CD4-positive, CD25-positive, alpha-beta regulatory T cell (primary cell): ENCODE data around the gene SVIL. TPM values are rescaled to one million over a fixed set of nuclear protein-coding genes. Genes with fewer than 3 reads are reported as not detected.
A peak's percentile ranks its signal among the peaks of the same experiment; 100 is the strongest.
"Not testable (repeated sequence)": the region's sequence is repeated elsewhere in the genome, so short reads cannot be mapped to it uniquely, and the experiment has no call there.

Experiments
- ATAC-seq, 2 donors: fragments of 150-1000 bp; cut with Tn5 transposase; one replicate each; pipeline ENCODE4 v1.10.0; 2021; ENCODE audit warnings: low read depth in 2 of 2, moderate number of reproducible peaks in 2 of 2, moderate library complexity in 1 of 2
- DNase-seq, 3 donors: peaks; one replicate each; pipeline versions ENCODE4 v3.0.0 to v3.0.0-alpha.2; 2012 to 2022; ENCODE audit warnings: mixed read lengths in 1 of 3
- H3K27ac ChIP-seq: one replicate; pipeline ENCODE4 v1.7.0; 2013; ENCODE audit warnings: mild to moderate bottlenecking, low read length; ENCODE audit not compliant: insufficient read depth, poor library complexity, severe bottlenecking
- H3K27me3 ChIP-seq: one replicate; pipeline ENCODE4 v1.7.0; 2013; ENCODE audit warnings: low read length; ENCODE audit not compliant: control insufficient read depth, insufficient read depth
- H3K36me3 ChIP-seq: one replicate; pipeline ENCODE4 v1.7.0; 2013; ENCODE audit warnings: mild to moderate bottlenecking, low read length, moderate library complexity; ENCODE audit not compliant: control insufficient read depth, insufficient read depth
- H3K4me1 ChIP-seq: 2 replicates; pipeline ENCODE4 v1.7.0; 2013; ENCODE audit warnings: mild to moderate bottlenecking, low read length; ENCODE audit not compliant: insufficient read depth, control insufficient read depth, poor library complexity, severe bottlenecking
- H3K4me3 ChIP-seq: one replicate; pipeline ENCODE4 v1.7.0; 2013; ENCODE audit warnings: low read depth, mild to moderate bottlenecking, low read length, moderate library complexity
- H3K9me3 ChIP-seq, 2 experiments: 1 replicate in 1 of 2; 2 replicates in 1 of 2; pipeline ENCODE4 v1.7.0; 2013; ENCODE audit warnings: low read length in 2 of 2, mild to moderate bottlenecking in 1 of 2, moderate library complexity in 1 of 2; ENCODE audit not compliant: control insufficient read depth in 2 of 2
- H3K27ac Mint-ChIP-seq, 3 donors: one replicate each; pipeline ENCODE4 v1.8.0; 2020 to 2022; ENCODE audit warnings: mild to moderate bottlenecking in 3 of 3, mixed read lengths in 3 of 3, moderate library complexity in 2 of 3
- H3K27me3 Mint-ChIP-seq: one replicate; pipeline ENCODE4 v1.8.0; 2022; ENCODE audit warnings: mild to moderate bottlenecking, mixed read lengths
- H3K36me3 Mint-ChIP-seq: one replicate; pipeline ENCODE4 v1.8.0; 2020; ENCODE audit warnings: mixed read lengths
- H3K4me1 Mint-ChIP-seq, 4 donors: one replicate each; pipeline ENCODE4 v1.8.0; 2020 to 2022; ENCODE audit warnings: mixed read lengths in 4 of 4, mild to moderate bottlenecking in 1 of 4
- H3K4me3 Mint-ChIP-seq, 4 donors: one replicate each; pipeline ENCODE4 v1.8.0; 2020 to 2022; ENCODE audit warnings: mild to moderate bottlenecking in 4 of 4, mixed read lengths in 4 of 4, moderate library complexity in 3 of 4
- H3K9me3 Mint-ChIP-seq, 7 donors: one replicate each; pipeline ENCODE4 v1.8.0; 2020 to 2022; ENCODE audit warnings: mixed read lengths in 7 of 7, mild to moderate bottlenecking in 3 of 7, moderate library complexity in 2 of 7
- polyA plus RNA-seq, 4 donors: library from polyadenylated mRNA; unstranded; fragments of 300-500 nt; fragmentation: Illumina TruSeq; gene quantifications; one replicate each; pipeline ENCODE4 v1.2.3, GENCODE V29; 2021
- total RNA-seq: library from RNA; stranded (reverse); gene quantifications from one replicate; pipeline ENCODE4 v1.2.3, GENCODE V29; 2022

SVIL gene
- total and polyA plus RNA-seq, 5 donors from 2014 or later = 0.49 to 12.3 (median 3.8) TPM

DNA sequence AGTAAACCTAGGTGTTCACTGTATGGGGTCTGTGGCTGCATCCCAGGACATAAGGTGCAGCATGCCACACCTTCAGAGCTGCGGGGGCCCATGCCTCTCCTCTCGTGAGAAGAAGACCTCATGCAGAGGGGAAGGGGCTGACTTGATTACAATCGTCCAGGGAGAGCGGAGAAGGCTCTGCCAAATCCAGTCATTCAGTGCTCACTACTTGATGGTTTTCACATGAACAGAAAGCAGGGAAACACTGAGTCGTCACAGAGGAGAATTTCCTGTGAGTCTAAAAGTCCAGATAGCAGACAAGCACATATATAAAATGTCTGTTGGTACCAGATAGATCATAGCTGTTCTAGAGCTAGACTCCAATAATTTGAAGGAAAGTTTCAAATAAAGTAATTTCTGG is 52.0 kb downstream of the SVIL start:
- H3K4me1 Mint-ChIP-seq, DNase-seq, H3K4me3 ChIP-seq, H3K4me1 ChIP-seq, H3K9me3 ChIP-seq, H3K36me3 ChIP-seq, H3K9me3 Mint-ChIP-seq, H3K27ac Mint-ChIP-seq, H3K27me3 ChIP-seq, H3K27me3 Mint-ChIP-seq, H3K27ac ChIP-seq, H3K4me3 Mint-ChIP-seq, ATAC-seq: not testable (repeated sequence)
- H3K36me3 Mint-ChIP-seq = peaks cover 21% of the 10 kb centered on the region

DNA sequence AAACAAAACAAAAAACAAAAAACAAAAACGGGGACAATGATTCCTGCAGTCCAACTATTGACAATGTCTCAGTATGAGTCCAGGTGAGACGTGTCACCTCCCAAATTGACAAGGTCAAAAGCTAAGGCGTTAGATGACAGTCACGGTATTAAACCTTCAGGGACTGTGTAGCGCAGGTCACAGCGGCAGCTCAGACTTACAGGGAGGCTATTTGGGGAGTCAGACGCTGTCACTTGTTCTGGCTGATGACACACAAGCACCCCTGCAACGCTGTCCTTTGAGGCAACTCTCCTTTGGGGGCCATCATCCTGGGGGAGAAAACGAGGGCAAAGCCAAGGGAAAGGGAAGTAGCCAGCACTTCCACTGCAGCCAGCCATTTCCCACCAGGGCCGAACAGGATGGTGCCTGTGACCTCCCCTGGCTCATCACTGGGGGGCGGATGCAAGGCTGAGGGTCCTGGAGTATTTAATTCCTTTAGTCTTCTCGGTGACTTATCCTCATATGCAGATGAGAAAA is 55.3 kb downstream of the SVIL start:
- Mint-ChIP-seq H3K27ac (no peak overlapping the region), H3K4me1 (peaks cover 0 to 5% (median 0%) of the 10 kb centered on the region in 4 donors), H3K27me3 (no peaks in the 10 kb centered on the region), H3K4me3 (no peak overlapping the region), H3K9me3 (peaks cover 0 to 2% (median 0%) of the 10 kb centered on the region in 7 donors), H3K36me3 (peaks cover 16% of the 10 kb centered on the region)
- Histone ChIP-seq H3K4me3 (no peak overlapping the region), H3K36me3 (no peaks in the 10 kb centered on the region), H3K27me3 (no peaks in the 10 kb centered on the region), H3K4me1 (no peaks in the 10 kb centered on the region), H3K27ac (no peak overlapping the region), H3K9me3 (no peaks in the 10 kb centered on the region)
- ATAC-seq (no peak), DNase-seq (no peak)

DNA sequence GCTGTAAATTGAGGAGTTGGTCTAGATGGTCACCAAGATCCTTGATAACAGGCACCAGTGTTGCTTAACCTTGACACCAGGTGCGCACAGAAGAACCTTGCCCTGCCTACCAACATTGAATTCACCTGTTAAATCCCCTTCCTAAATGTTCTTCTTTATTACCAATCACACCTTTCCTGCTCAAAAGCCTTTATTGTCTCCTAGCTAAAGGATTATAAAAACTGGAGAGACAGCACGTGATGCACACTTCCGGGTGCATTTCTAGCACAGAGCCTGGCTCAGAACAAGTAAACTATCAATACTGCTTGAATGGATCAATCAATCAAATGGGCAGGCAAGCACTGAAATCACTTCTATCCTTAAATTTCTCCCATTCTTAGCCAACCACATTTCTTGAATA is 56.3 kb downstream of the SVIL start:
- no peak for ATAC-seq
- H3K4me1 Mint-ChIP-seq = peaks cover 0 to 5% (median 0%) of the 10 kb centered on the region in 4 donors
- H3K36me3 Mint-ChIP-seq = peaks cover 12% of the 10 kb centered on the region

DNA sequence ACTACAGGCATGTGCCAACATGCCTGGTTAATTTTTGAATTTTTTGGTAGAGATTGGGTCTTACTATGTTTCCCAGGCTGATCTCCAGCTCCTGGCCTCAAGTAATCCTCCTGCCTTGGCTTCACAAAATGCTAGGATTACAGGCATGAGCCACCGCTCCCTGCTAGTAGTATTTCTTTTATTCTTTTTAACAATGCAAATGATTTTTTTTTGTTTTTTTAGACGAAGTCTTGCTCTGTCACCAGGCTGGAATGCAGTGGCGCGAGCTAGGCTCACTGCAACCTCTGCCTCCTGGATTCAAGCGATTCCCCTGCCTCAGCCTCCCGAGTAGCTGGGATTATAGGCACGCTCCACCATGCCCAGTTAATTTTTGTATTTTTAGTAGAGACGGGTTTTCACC is 58.1 kb downstream of the SVIL start:
- peak overlapping the region in 1 of 4 donors; percentile 52 for H3K4me3 Mint-ChIP-seq
- no peaks in the 10 kb centered on the region for H3K4me1 ChIP-seq
- H3K27ac Mint-ChIP-seq = peak overlapping the region in 1 of 3 donors; percentile 38
- ATAC-seq (no peak), DNase-seq (no peak)
- H3K36me3 ChIP-seq = no peaks in the 10 kb centered on the region
- H3K9me3 ChIP-seq = no peaks in the 10 kb centered on the region
- no peaks in the 10 kb centered on the region for H3K27me3 ChIP-seq
- peaks cover 8% of the 10 kb centered on the region for H3K36me3 Mint-ChIP-seq
- H3K27ac ChIP-seq = no peak overlapping the region
- H3K4me3 ChIP-seq = no peak overlapping the region
- H3K9me3 Mint-ChIP-seq = no peaks in the 10 kb centered on the region
- peaks cover 0 to 3% (median 0%) of the 10 kb centered on the region in 4 donors for H3K4me1 Mint-ChIP-seq
- H3K27me3 Mint-ChIP-seq = no peaks in the 10 kb centered on the region

More for the DNA sequence above, 56.3 kb downstream of the SVIL start:
- no peaks in the 10 kb centered on the region for H3K9me3 ChIP-seq
- H3K27ac ChIP-seq = no peak overlapping the region
- no peaks in the 10 kb centered on the region for H3K4me1 ChIP-seq
- Mint-ChIP-seq H3K9me3 (no peaks in the 10 kb centered on the region), H3K27me3 (no peaks in the 10 kb centered on the region), H3K4me3 (no peak overlapping the region), H3K27ac (no peak overlapping the region)
- DNase-seq = no peak
- H3K36me3 ChIP-seq = no peaks in the 10 kb centered on the region
- H3K4me3 ChIP-seq = no peak overlapping the region
- no peaks in the 10 kb centered on the region for H3K27me3 ChIP-seq

DNA sequence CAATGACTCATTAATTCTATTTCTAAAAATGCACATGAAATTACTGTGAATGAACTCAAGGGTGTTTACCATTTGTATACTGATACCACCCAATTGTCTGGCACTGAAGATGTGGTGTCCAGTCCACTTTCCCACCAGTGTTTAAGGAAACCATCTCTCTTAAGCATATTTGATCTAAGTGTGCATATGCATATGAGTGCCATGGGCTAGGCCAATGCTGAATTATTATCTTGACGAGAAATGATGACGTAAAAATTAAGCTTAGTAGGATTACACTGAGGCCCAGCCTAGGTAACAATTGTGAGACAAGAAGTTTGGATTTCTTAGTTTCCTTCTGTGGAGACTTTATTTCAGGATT is 59.7 kb downstream of the SVIL start:
- DNase-seq (no peak), ATAC-seq (no peak)
- no peaks in the 10 kb centered on the region for H3K36me3 ChIP-seq

DNA sequence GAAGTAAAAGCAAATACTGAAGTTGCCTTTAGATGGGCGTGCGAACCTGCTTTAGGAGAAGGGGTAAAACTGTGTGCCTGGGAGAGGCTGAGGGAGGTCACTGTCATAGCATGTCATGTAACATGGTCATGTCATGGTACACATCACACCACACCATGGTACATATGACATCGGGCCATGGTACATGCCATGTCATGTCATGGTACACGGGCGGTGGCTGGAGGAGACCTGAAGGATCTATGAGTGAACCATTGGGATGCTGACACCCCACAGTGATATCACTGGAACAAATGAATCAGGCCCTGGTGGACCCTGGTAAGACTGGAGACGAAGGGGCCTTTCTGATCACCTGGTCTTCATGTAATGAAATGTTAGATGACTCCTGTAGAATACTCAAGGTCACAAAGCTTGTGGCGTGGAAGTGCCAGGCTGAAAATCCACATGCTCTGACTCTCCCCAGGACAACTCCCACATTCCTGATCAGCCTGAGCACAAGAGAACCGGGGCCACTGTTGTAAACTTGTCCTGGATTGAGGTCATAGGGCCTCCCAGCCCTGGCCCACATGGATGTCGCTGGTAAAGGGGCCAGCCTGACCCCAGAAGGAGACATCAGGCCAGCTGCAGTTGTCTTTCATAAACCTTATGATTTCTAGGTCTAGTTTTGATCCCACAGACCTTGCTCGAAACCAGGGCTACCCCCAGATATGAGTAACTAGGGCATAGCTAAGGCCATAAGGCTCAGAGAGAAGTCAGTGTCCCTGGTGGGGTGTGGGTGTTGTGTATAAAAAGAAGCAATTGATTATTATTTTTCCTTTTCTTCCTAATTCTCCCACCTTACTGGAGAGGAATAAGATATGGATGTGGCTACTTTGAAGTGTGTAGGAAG is 60.3 kb downstream of the SVIL start:
- H3K4me1 Mint-ChIP-seq, H3K4me3 ChIP-seq, H3K36me3 Mint-ChIP-seq, H3K36me3 ChIP-seq, H3K9me3 Mint-ChIP-seq, H3K27me3 ChIP-seq, H3K4me3 Mint-ChIP-seq, H3K27ac ChIP-seq, H3K4me1 ChIP-seq, H3K27ac Mint-ChIP-seq, DNase-seq, H3K27me3 Mint-ChIP-seq, ATAC-seq, H3K9me3 ChIP-seq: not testable (repeated sequence)

More for the DNA sequence above, 59.7 kb downstream of the SVIL start:
- Histone ChIP-seq H3K9me3 (no peaks in the 10 kb centered on the region), H3K27ac (no peak overlapping the region), H3K4me1 (no peaks in the 10 kb centered on the region), H3K4me3 (no peak overlapping the region), H3K27me3 (no peaks in the 10 kb centered on the region)
- Mint-ChIP-seq H3K27ac (no peak overlapping the region), H3K36me3 (peaks cover 7% of the 10 kb centered on the region), H3K4me3 (no peak overlapping the region), H3K27me3 (no peaks in the 10 kb centered on the region), H3K9me3 (no peaks in the 10 kb centered on the region), H3K4me1 (no peaks in the 10 kb centered on the region)

DNA sequence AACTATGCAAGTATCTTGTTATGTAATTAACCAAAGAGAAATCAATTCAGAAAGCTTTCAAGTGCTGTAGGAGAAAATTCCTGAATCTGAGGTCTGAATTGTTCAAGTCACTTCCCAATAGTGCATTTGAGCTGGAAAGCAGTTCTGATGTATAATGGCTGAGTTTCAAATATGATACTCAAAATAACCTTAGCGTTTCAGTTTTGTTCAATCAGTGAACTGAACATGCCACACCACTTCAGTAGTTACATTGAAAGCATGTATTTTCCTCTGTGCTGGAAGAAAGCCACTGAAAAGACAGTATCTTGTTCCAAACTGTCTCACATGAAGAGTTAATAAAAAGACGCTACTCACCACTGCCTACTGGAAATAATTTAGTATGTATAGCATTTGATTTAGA is 64.5 kb downstream of the SVIL start:
- H3K9me3 Mint-ChIP-seq, H3K4me1 Mint-ChIP-seq, DNase-seq, H3K4me3 Mint-ChIP-seq, H3K4me3 ChIP-seq, H3K27ac ChIP-seq, H3K27me3 ChIP-seq, H3K4me1 ChIP-seq, H3K36me3 ChIP-seq, H3K9me3 ChIP-seq, H3K27ac Mint-ChIP-seq, H3K27me3 Mint-ChIP-seq, H3K36me3 Mint-ChIP-seq, ATAC-seq: not testable (repeated sequence)

DNA sequence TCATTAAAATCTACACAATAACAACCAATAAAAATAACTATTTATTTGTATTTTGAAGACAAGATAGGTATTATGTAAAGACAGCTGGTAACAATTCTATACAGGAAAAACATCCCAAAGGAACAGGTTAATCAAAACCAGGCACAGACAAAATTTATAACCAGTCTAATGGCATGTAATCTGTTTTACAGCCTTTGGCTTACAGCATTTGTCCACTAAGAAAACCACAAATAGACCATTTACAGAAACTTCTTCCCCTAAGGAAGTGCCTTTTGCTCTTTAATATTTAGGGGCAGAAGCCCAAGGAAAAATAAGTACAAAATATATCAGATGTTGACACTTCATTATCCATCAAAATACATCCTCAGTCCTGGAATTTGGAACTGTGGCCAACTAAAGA is 65.0 kb downstream of the SVIL start:
- H3K27ac ChIP-seq = no peak overlapping the region
- H3K9me3 ChIP-seq = no peaks in the 10 kb centered on the region
- H3K4me3 ChIP-seq = no peak overlapping the region
- H3K27ac Mint-ChIP-seq = no peak overlapping the region
- H3K36me3 ChIP-seq = no peaks in the 10 kb centered on the region
- no peak for DNase-seq
- no peaks in the 10 kb centered on the region for H3K9me3 Mint-ChIP-seq
- no peaks in the 10 kb centered on the region for H3K36me3 Mint-ChIP-seq
- H3K4me1 ChIP-seq = no peaks in the 10 kb centered on the region
- no peaks in the 10 kb centered on the region for H3K27me3 Mint-ChIP-seq
- H3K4me3 Mint-ChIP-seq = no peak overlapping the region
- H3K27me3 ChIP-seq = no peaks in the 10 kb centered on the region
- no peaks in the 10 kb centered on the region for H3K4me1 Mint-ChIP-seq
- no peak for ATAC-seq
